Adrenal gland (tissue), 12 donors: ENCODE data around the gene CCDC27. TPM values are rescaled to one million over a fixed set of nuclear protein-coding genes. Genes with fewer than 3 reads are reported as not detected.

Experiments used
- DNase-seq, 7 donors: peaks; one replicate each; pipeline ENCODE4 v3.0.0-alpha.2; 2019 to 2020
- H3K27ac ChIP-seq, 5 donors: fragments of 200-600 bp; sonication (generic) in 4 of 5; 1 replicate in 3 of 5; 2 replicates in 2 of 5; pipeline versions ENCODE4 v1.5.1 to v1.8.0; 2016 to 2020; ENCODE audit warnings: mild to moderate bottlenecking in 1 of 5
- H3K27me3 ChIP-seq: fragments of 200-600 bp; 2 replicates; pipeline ENCODE4 v1.8.0; 2021
- H3K36me3 ChIP-seq, 2 donors: fragments of 200-600 bp; replicated peaks in 1 of 2; 1 replicate in 1 of 2; 2 replicates in 1 of 2; pipeline versions ENCODE4 v1.5.1 to v1.8.0; 2018 to 2022
- H3K4me1 ChIP-seq, 2 donors: fragments of 200-600 bp; replicated peaks in 1 of 2; 1 replicate in 1 of 2; 2 replicates in 1 of 2; pipeline versions ENCODE4 v1.5.1 to v1.8.0; 2018 to 2021
- H3K4me3 ChIP-seq, 4 donors: fragments of 200-600 bp; sonication (generic) in 3 of 4; one replicate each; pipeline ENCODE4 v1.5.1; 2016 to 2018
- H3K9me3 ChIP-seq, 3 donors: fragments of 200-600 bp; sonication (generic) in 1 of 3; replicated peaks in 1 of 3; 1 replicate in 2 of 3; 2 replicates in 1 of 3; pipeline versions ENCODE4 v1.5.1 to v1.8.0; 2016 to 2021
- POLR2A ChIP-seq, 2 donors: fragments of 450-650 bp; IDR thresholded peaks; one replicate each; pipeline ENCODE4 v1.6.1; 2017; ENCODE audit warnings: antibody characterized with exemption in 2 of 2, mild to moderate bottlenecking in 2 of 2, moderate library complexity in 1 of 2
- WGBS, 4 donors: extraction: QIAGEN DNeasy Blood & Tissue Kit in 2 of 4; methylation state at CpG; one replicate each; pipeline versions ENCODE4 v1.1.5 to v1.1.7; 2013 to 2017; 5-methylcytosine and 5-hydroxymethylcytosine counted together
- intact Hi-C, 2 donors: fragments of 100-400 bp; cut with DNase I; formaldehyde crosslinking; loops; one replicate each; pipeline versions ENCODE4 v1.14.1 to v1.15.0; 2022 to 2023
- polyA plus RNA-seq, 3 donors: library from polyadenylated mRNA; stranded (reverse); fragments of 200-250 nt in 2 of 3; fragments of 350-450 nt in 1 of 3; fragmentation: Illumina TruSeq in 1 of 3; extraction: RNeasy Lipid Tissue Mini Kit (QIAGEN cat#74804) in 1 of 3; gene quantifications; one replicate each; pipeline ENCODE4 v1.2.3, GENCODE V29; 2013 to 2014
- total RNA-seq, 9 donors: library from RNA; depleted of rRNA in 4 of 9; stranded (reverse); fragments of >200 nt in 4 of 9; fragments of 120-200 nt in 1 of 9; fragmentation: NEBNext Ultra II Directional in 1 of 9; extraction: Animal tissue kit (Norgen Biotek cat#: 25700) in 1 of 9; gene quantifications; one replicate each; pipeline versions ENCODE4 v1.1.0 to v1.2.4, GENCODE V29; 2013 to 2023
- TF ChIP-seq, protein P1 (sequence below), 6 experiments: fragments of 450-650 bp in 4 of 6; fragments of 200-600 bp in 2 of 6; sonication (generic) in 1 of 6; IDR thresholded peaks; 1 replicate in 5 of 6; 2 replicates in 1 of 6; pipeline versions ENCODE4 v1.5.1 to v1.8.0; 2016 to 2021; ENCODE audit warnings: antibody characterized with exemption in 6 of 6, mild to moderate bottlenecking in 2 of 6, moderate library complexity in 1 of 6
- donor health status: healthy with polysubstance abuse.
- donor health status: Bipolar disorder and iron deficiency.
- donor health status: DM: yes; HTN: yes; CAD: no.
- donor health status: DM: no; HTN: no; CAD: no.
- donor health status: DM: no; HTN: no; CAD: no.
- donor health status: DM: yes; HTN: yes; CAD: no.

The CCDC27 gene
- total and polyA plus RNA-seq, 12 donors, result not detected

DNA sequence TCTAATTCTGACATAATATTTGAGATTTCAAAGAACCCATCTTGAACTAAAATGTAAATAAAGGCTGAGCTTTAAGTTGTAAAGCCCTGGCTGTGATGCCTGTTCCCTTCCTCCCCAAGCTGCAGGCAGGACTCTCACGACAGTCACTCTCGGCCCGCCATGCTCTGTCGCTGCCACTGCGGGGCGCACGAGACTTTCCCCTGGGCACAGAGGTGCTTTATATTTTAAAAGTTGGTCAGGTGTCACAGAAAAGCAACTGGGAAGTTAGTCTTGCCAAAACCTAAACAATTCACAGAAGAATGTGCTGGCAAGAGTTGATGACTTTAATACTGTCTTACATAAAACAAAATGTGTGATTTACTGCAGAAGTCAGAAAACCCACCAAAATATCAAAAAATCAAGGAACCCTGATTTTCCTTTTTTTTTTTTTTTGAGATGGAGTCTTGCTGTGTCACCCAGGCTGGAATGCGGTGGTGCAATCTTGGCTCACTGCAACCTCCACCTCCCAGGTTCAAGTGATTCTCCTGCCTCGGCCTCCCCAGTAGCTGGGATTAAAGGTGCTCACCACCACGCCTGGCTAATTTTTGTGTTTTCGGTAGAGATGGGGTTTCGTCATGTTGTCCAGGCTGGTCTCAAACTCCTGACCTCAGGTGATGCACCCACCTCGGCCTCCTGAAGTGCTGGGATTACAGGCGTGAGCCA, 33.4 kb downstream of the CCDC27 start:
- Histone ChIP-seq H3K27ac (peak overlapping the region in 2 of 5 donors; percentile 10 to 27), H3K27me3 (no peaks in the 10 kb centered on the region), H3K36me3 (peaks cover 0 to 64% of the 10 kb centered on the region in 2 donors), H3K9me3 (no peaks in the 10 kb centered on the region), H3K4me3 (no peak overlapping the region), H3K4me1 (peaks cover 6 to 8% of the 10 kb centered on the region in 2 donors)
- 64 to 73% (median 71%) methylated on average over 14 of the region's 14 CpGs for WGBS, 4 donors
- intact Hi-C loops, result no loop called here
- TF ChIP-seq, protein P1, sequence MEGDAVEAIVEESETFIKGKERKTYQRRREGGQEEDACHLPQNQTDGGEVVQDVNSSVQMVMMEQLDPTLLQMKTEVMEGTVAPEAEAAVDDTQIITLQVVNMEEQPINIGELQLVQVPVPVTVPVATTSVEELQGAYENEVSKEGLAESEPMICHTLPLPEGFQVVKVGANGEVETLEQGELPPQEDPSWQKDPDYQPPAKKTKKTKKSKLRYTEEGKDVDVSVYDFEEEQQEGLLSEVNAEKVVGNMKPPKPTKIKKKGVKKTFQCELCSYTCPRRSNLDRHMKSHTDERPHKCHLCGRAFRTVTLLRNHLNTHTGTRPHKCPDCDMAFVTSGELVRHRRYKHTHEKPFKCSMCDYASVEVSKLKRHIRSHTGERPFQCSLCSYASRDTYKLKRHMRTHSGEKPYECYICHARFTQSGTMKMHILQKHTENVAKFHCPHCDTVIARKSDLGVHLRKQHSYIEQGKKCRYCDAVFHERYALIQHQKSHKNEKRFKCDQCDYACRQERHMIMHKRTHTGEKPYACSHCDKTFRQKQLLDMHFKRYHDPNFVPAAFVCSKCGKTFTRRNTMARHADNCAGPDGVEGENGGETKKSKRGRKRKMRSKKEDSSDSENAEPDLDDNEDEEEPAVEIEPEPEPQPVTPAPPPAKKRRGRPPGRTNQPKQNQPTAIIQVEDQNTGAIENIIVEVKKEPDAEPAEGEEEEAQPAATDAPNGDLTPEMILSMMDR (IDR thresholded peaks at IDR 0.05), result peak; percentile 18 to 62 (median 51)
- TF ChIP-seq POLR2A (IDR thresholded peaks at IDR 0.05), result no peak
- DNase-seq, result peak in 5 of 7 donors; percentile 54 to 77 (median 62)

DNA sequence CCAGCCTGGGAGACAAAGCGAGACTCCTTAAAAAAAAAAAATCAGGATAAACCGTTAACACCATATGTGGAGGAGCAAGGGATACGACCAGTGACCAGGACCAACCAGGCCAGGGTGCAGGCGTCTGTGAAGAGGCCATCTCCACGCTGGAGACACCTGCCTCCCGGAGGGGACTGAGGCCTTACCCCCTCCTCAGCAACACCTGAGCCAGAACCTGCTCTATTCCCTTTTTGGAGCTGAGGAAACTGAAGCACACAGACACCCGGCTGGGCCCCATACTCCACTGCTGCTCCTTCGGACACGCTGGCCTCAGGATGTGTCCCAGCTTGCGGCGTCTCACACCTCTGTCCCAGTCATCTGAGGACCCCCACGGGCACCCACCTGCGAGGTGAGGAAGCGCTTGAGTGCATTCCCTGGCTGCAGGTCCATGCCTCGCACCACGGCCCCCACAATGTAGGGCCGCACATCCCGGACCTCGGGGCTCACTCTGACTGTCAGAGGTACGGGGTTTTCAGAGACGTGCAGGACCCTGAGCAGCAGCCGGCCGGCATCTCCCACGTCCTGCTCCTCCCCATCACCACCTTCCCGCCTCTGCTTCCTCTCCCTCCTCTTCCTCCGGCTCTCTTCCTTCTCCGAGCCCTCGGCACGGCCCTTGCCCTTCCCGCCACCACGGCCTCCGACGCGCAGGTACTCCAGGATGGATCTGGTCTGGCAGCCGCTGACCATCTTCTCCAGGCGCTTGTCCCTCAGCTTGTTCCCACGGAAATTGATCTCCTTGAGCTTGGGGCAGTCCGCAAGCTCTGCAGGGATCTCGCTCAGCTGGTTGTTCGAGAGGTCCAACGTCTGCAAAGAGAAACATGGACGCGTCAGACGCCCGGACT, 34.5 kb downstream of the CCDC27 start:
- H3K9me3 ChIP-seq, result no peaks in the 10 kb centered on the region
- DNase-seq, result no peak
- 85 to 88% (median 87%) methylated on average over 33 to 45 of the region's 45 CpGs for WGBS, 4 donors
- no peaks in the 10 kb centered on the region for H3K27me3 ChIP-seq
- H3K4me3 ChIP-seq, result no peak overlapping the region
- intact Hi-C loops, result no loop called here
- H3K36me3 ChIP-seq, result peaks cover 0 to 53% of the 10 kb centered on the region in 2 donors
- no peak overlapping the region for H3K27ac ChIP-seq
- peaks cover 6 to 8% of the 10 kb centered on the region in 2 donors for H3K4me1 ChIP-seq
- TF ChIP-seq POLR2A (IDR thresholded peaks at IDR 0.05), result no peak
- TF ChIP-seq, protein P1 (IDR thresholded peaks at IDR 0.05), result no peak

DNA sequence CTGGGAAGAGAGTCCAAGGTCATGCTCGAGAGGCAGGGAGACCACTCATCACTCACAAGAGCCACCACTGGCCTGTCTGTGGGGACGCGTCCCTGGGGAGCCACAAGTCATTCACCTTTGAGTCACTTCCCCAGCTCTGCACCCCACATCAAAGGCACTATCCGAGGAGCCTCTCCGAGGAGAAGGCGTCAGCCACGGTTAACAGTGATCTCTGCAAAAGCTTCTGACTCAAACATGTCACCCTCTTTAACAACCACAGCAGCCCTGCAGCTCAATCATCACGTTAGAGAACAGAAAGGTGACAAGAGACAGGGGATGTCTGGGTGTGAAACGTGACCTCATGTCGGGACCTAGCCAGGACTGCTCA, 35.1 kb downstream of the CCDC27 start:
- H3K9me3 ChIP-seq, result no peaks in the 10 kb centered on the region
- H3K4me3 ChIP-seq, result no peak overlapping the region
- H3K27ac ChIP-seq, result no peak overlapping the region
- no peak for TF ChIP-seq POLR2A (IDR thresholded peaks at IDR 0.05)
- DNase-seq, result peak in 4 of 7 donors; percentile 46 to 58 (median 52)
- peaks cover 6 to 8% of the 10 kb centered on the region in 2 donors for H3K4me1 ChIP-seq
- 53 to 82% (median 58%) methylated on average over 3 to 10 of the region's 10 CpGs for WGBS, 4 donors
- H3K36me3 ChIP-seq, result peaks cover 0 to 46% of the 10 kb centered on the region in 2 donors
- intact Hi-C loops, result no loop called here
- no peaks in the 10 kb centered on the region for H3K27me3 ChIP-seq

DNA sequence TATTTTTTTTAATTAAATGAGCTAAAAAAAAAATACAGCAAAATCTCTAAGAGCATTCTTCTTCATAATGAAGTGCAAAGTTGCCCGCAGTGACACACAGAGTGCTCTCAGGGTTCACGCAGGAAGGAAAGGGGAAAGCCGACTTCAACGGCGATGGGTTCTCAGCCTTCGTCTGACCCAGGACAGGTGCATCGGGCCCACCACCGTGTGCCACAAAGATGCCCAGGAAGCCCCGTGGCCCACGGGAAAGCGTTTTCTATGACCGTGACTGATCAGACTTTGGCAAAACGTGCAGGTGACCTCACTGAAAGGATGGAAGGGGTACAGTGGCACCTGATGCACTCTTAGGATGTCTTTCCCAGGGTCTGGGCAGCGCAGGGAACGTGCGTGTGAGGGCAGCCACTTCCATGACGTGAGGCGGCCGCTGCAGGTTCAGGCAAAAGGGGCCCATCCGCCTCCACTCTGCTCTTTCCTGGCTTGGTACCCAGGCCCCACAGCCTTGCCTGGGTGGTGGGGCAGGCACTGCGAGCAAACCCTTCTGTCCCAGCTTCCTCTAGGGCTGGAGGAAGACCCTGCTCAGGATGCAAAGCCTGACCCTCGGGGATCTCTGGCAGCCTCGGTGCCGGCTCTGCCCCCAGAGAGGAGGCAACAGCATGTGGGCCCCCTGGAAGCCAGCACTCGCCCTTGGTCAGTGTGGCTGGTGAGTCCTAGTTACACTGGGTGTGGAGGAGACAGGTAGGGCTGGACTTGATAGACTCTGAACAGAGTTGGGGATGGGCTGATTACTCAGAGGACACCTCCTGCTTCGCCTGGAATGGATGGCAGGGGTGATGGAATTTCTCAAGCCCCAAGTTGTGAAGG, 35.7 kb downstream of the CCDC27 start:
- H3K4me1 ChIP-seq, result peaks cover 8 to 10% of the 10 kb centered on the region in 2 donors
- no peak for DNase-seq
- 87 to 93% (median 90%) methylated on average over 14 to 26 of the region's 26 CpGs for WGBS, 4 donors
- TF ChIP-seq POLR2A (IDR thresholded peaks at IDR 0.05), result no peak
- TF ChIP-seq, protein P1 (IDR thresholded peaks at IDR 0.05), result no peak
- H3K27ac ChIP-seq, result no peak overlapping the region
- no peaks in the 10 kb centered on the region for H3K27me3 ChIP-seq
- no peaks in the 10 kb centered on the region for H3K9me3 ChIP-seq
- peaks cover 0 to 40% of the 10 kb centered on the region in 2 donors for H3K36me3 ChIP-seq
- no peak overlapping the region for H3K4me3 ChIP-seq
- intact Hi-C loops, result no loop called here
